H9 (cell line): ENCODE data around the gene EPS8. TPM values are rescaled to one million over a fixed set of nuclear protein-coding genes. Genes with fewer than 3 reads are reported as not detected.

Source experiments
- DNase-seq: peaks from one replicate; pipeline ENCODE4 v3.0.0-alpha.2; 2017
- H2AFZ ChIP-seq: one replicate; pipeline ENCODE4 v1.6.1; 2013; ENCODE audit warnings: mild to moderate bottlenecking, low read length, control low read depth, moderate library complexity
- H2AK5ac ChIP-seq: 2 replicates; pipeline ENCODE4 v1.6.1; 2013; ENCODE audit warnings: low read length, control low read depth, mixed read lengths; ENCODE audit not compliant: insufficient read length
- H2BK120ac ChIP-seq: one replicate; pipeline ENCODE4 v1.6.1; 2013; ENCODE audit warnings: low read depth, mild to moderate bottlenecking, low read length, control low read depth, inconsistent platforms; ENCODE audit not compliant: poor library complexity, severe bottlenecking
- H2BK12ac ChIP-seq: 2 replicates; pipeline ENCODE4 v1.6.1; 2013; ENCODE audit warnings: low read length, control low read depth, mixed read lengths, low read depth; ENCODE audit not compliant: insufficient read length
- H2BK15ac ChIP-seq: 2 replicates; pipeline ENCODE4 v1.6.1; 2013; ENCODE audit warnings: low read depth, low read length, control low read depth
- H2BK20ac ChIP-seq: one replicate; pipeline ENCODE4 v1.6.1; 2013; ENCODE audit warnings: low read depth, mild to moderate bottlenecking, low read length, control low read depth, inconsistent platforms; ENCODE audit not compliant: poor library complexity, severe bottlenecking
- H2BK5ac ChIP-seq: 2 replicates; pipeline ENCODE4 v1.6.1; 2013; ENCODE audit warnings: low read length, control low read depth, mixed read lengths; ENCODE audit not compliant: insufficient read length
- H3K14ac ChIP-seq: 2 replicates; pipeline ENCODE4 v1.6.1; 2013; ENCODE audit warnings: low read length, control low read depth; ENCODE audit not compliant: insufficient read depth
- H3K18ac ChIP-seq: 2 replicates; pipeline ENCODE4 v1.6.1; 2013; ENCODE audit warnings: low read depth, mild to moderate bottlenecking, mixed read lengths, low read length, control low read depth; ENCODE audit not compliant: insufficient read length
- H3K23ac ChIP-seq: 2 replicates; pipeline ENCODE4 v1.6.1; 2013; ENCODE audit warnings: low read length, control low read depth, mixed read lengths, low read depth; ENCODE audit not compliant: insufficient read length
- H3K23me2 ChIP-seq: 2 replicates; pipeline ENCODE4 v1.6.1; 2013; ENCODE audit warnings: low read depth, mild to moderate bottlenecking, mixed read lengths, low read length, control low read depth; ENCODE audit not compliant: insufficient read length, poor library complexity, severe bottlenecking
- H3K27ac ChIP-seq: 2 replicates; pipeline ENCODE4 v1.5.1; 2013; ENCODE audit warnings: low read length, control low read depth, mixed read lengths, low read depth; ENCODE audit not compliant: insufficient read length
- H3K27me3 ChIP-seq: 2 replicates; pipeline ENCODE4 v1.6.1; 2013; ENCODE audit warnings: low read length, control low read depth, inconsistent platforms; ENCODE audit not compliant: insufficient read depth
- H3K4ac ChIP-seq: 2 replicates; pipeline ENCODE4 v1.6.1; 2013; ENCODE audit warnings: low read depth, mild to moderate bottlenecking, control low read depth, inconsistent platforms, low read length, moderate library complexity
- H3K4me1 ChIP-seq: 2 replicates; pipeline ENCODE4 v1.6.1; 2013; ENCODE audit warnings: low read length, control low read depth, inconsistent platforms; ENCODE audit not compliant: insufficient read depth
- H3K4me2 ChIP-seq: 2 replicates; pipeline ENCODE4 v1.6.1; 2013; ENCODE audit warnings: low read length, control low read depth, mixed read lengths; ENCODE audit not compliant: insufficient read length, insufficient read depth
- H3K56ac ChIP-seq: 2 replicates; pipeline ENCODE4 v1.6.1; 2013; ENCODE audit warnings: low read depth, mild to moderate bottlenecking, mixed read lengths, low read length, control low read depth; ENCODE audit not compliant: insufficient read length
- H3K79me1 ChIP-seq: 2 replicates; pipeline ENCODE4 v1.6.1; 2013; ENCODE audit warnings: low read depth, mild to moderate bottlenecking, moderate library complexity, low read length, control low read depth, inconsistent platforms; ENCODE audit not compliant: insufficient read depth, poor library complexity, severe bottlenecking
- H3K79me2 ChIP-seq: 2 replicates; pipeline ENCODE4 v1.6.1; 2013; ENCODE audit warnings: low read length, control low read depth, inconsistent platforms; ENCODE audit not compliant: insufficient read depth
- H3K9ac ChIP-seq: 2 replicates; pipeline ENCODE4 v1.6.1; 2013; ENCODE audit warnings: low read length, control low read depth, mixed read lengths; ENCODE audit not compliant: insufficient read length; ENCODE audit errors: extremely low read depth
- H3K9me3 ChIP-seq: one replicate; pipeline ENCODE4 v1.6.1; 2013; ENCODE audit warnings: low read depth, low read length, inconsistent platforms; ENCODE audit not compliant: control insufficient read depth
- H3T11ph ChIP-seq: one replicate; pipeline ENCODE4 v1.6.1; 2013; ENCODE audit warnings: mild to moderate bottlenecking, low read length, control low read depth, inconsistent platforms
- H4K20me1 ChIP-seq: one replicate; pipeline ENCODE4 v1.6.1; 2013; ENCODE audit not compliant: control insufficient read depth, insufficient read length, insufficient read depth
- H4K5ac ChIP-seq: 2 replicates; pipeline ENCODE4 v1.6.1; 2013; ENCODE audit warnings: low read depth, mild to moderate bottlenecking, mixed read lengths, low read length, control low read depth; ENCODE audit not compliant: insufficient read length
- H4K8ac ChIP-seq: replicated peaks from 2 replicates; pipeline ENCODE4 v1.6.1; 2013; ENCODE audit warnings: low read length, control low read depth, mixed read lengths, low read depth; ENCODE audit not compliant: insufficient read length
- H4K91ac ChIP-seq: 2 replicates; pipeline ENCODE4 v1.6.1; 2013; ENCODE audit warnings: low read depth, mild to moderate bottlenecking, moderate library complexity, mixed read lengths, low read length, control low read depth; ENCODE audit not compliant: insufficient read length
- H3K27ac Mint-ChIP-seq, 3 experiments: 2 replicates in 2 of 3; 3 replicates in 1 of 3; pipeline ENCODE4 v1.8.0; 2020 to 2021; ENCODE audit warnings: mixed read lengths in 3 of 3, mild to moderate bottlenecking in 1 of 3, moderate library complexity in 1 of 3
- H3K27me3 Mint-ChIP-seq: 2 replicates; pipeline ENCODE4 v1.8.0; 2021; ENCODE audit warnings: low read depth, mild to moderate bottlenecking, moderate library complexity, mixed read lengths
- H3K36me3 Mint-ChIP-seq, 3 experiments: 2 replicates in 2 of 3; 3 replicates in 1 of 3; pipeline ENCODE4 v1.8.0; 2020 to 2021; ENCODE audit warnings: low read depth in 3 of 3, mixed read lengths in 3 of 3; ENCODE audit not compliant: insufficient read depth in 1 of 3
- H3K4me1 Mint-ChIP-seq, 2 experiments: 2 replicates each; pipeline ENCODE4 v1.8.0; 2020; ENCODE audit warnings: mixed read lengths in 2 of 2
- H3K4me3 Mint-ChIP-seq, 2 experiments: 2 replicates in 1 of 2; 3 replicates in 1 of 2; pipeline ENCODE4 v1.8.0; 2020 to 2021; ENCODE audit warnings: mild to moderate bottlenecking in 2 of 2, mixed read lengths in 2 of 2, moderate library complexity in 1 of 2
- H3K9me3 Mint-ChIP-seq, 2 experiments: 2 replicates in 1 of 2; 3 replicates in 1 of 2; pipeline ENCODE4 v1.8.0; 2020; ENCODE audit warnings: mild to moderate bottlenecking in 2 of 2, mixed read lengths in 2 of 2, moderate library complexity in 1 of 2
- WGBS: extraction: QIAGEN DNeasy Blood & Tissue Kit; methylation state at CpG from one replicate; pipeline ENCODE4 v1.1.7; 2013; ENCODE audit warnings: missing lambda C conversion rate, low lambda C conversion rate, mixed read lengths; ENCODE audit not compliant: insufficient read length; ENCODE audit errors: extremely low coverage; 5-methylcytosine and 5-hydroxymethylcytosine counted together
- total RNA-seq: library from RNA; stranded (reverse); gene quantifications from 2 replicates; pipeline ENCODE4 v1.2.1, GENCODE V29; 2021
- TF ChIP-seq, protein P1 (sequence below): fragments of 200-600 bp; sonication (generic); conservative IDR thresholded peaks from 3 replicates; pipeline ENCODE4 v1.8.0; 2021; ENCODE audit warnings: antibody characterized with exemption, mild to moderate bottlenecking

EPS8 gene
- total RNA-seq, 1 experiment from 2014 or later = 2.2 TPM

DNA sequence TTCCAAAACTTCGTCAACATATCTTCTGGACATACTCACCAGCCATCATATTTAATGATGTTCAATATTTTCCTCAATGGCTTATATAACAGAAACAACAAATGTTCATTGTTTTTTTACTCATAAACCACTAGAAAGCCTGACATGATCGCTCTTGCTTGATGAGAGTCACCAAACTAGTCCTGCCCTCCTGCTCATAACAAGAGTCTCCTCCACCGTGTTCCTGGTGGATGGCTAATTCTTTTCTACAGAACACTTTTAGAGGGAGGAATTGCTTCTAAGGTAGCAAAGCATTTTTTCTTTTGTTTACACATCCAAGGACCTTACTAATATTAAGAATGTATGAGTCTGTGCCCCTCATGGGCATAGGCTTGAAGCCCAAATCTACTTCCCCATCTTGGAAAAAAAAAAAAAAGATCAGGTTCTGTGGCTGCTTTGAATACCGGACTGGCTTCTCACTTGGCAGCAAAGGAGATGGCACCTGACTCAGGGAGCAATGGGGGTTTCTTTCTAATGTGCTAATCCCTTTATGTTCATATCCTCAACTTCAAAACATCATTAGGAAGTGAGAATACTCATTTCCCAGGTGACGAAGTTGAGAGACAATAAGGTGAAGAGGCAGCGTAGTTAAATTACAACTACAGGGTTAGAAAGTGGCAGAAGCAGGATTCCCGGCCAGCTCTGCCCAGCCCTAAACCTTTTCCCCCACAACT, 188.8 kb downstream of the EPS8 start:
- no peak overlapping the region for H2BK12ac ChIP-seq

More for the DNA sequence above, 188.8 kb downstream of the EPS8 start:
- TF ChIP-seq, protein P1, sequence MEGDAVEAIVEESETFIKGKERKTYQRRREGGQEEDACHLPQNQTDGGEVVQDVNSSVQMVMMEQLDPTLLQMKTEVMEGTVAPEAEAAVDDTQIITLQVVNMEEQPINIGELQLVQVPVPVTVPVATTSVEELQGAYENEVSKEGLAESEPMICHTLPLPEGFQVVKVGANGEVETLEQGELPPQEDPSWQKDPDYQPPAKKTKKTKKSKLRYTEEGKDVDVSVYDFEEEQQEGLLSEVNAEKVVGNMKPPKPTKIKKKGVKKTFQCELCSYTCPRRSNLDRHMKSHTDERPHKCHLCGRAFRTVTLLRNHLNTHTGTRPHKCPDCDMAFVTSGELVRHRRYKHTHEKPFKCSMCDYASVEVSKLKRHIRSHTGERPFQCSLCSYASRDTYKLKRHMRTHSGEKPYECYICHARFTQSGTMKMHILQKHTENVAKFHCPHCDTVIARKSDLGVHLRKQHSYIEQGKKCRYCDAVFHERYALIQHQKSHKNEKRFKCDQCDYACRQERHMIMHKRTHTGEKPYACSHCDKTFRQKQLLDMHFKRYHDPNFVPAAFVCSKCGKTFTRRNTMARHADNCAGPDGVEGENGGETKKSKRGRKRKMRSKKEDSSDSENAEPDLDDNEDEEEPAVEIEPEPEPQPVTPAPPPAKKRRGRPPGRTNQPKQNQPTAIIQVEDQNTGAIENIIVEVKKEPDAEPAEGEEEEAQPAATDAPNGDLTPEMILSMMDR = no peak
- Histone ChIP-seq H3K4me1 (no peaks in the 10 kb centered on the region), H3K27ac (no peak overlapping the region), H3T11ph (no peak overlapping the region), H2AFZ (no peak overlapping the region), H3K18ac (no peak overlapping the region), H3K9ac (no peak overlapping the region), H3K56ac (no peak overlapping the region), H3K23ac (no peak overlapping the region), H3K23me2 (no peaks in the 10 kb centered on the region), H2BK120ac (no peak overlapping the region), H2BK20ac (no peak overlapping the region), H2BK5ac (no peak overlapping the region), H4K91ac (no peak overlapping the region), H3K27me3 (no peaks in the 10 kb centered on the region), H3K4ac (no peak overlapping the region), H4K5ac (no peak overlapping the region), H2BK15ac (no peak overlapping the region), H4K8ac (no peak overlapping the region), H4K20me1 (no peaks in the 10 kb centered on the region), H3K14ac (no peak overlapping the region), H3K79me1 (no peaks in the 10 kb centered on the region), H3K4me2 (no peak overlapping the region), H3K79me2 (no peaks in the 10 kb centered on the region), H2AK5ac (no peak overlapping the region), H3K9me3 (no peaks in the 10 kb centered on the region)
- Mint-ChIP-seq H3K4me3 (no peak overlapping the region), H3K4me1 (no peaks in the 10 kb centered on the region), H3K9me3 (no peaks in the 10 kb centered on the region), H3K27ac (no peak overlapping the region), H3K36me3 (no peaks in the 10 kb centered on the region), H3K27me3 (no peaks in the 10 kb centered on the region)
- WGBS = no CpG with 5 or more reads among the region's 7 CpGs
- DNase-seq = no peak
